ENCODE data around the gene RD3L. TPM values are rescaled to one million over a fixed set of nuclear protein-coding genes. Genes with fewer than 3 reads are reported as not detected.

Gene RD3L
- total RNA-seq, 2 experiments from 2014 or later = not detected

GRCh38 chr14:103974575-103974974 is 32.2 kb upstream of the RD3L start:
- no peak for TF ChIP-seq CTCF (IDR thresholded peaks at IDR 0.05)
- CTCF ChIA-PET = interaction anchor here (1.2 kb wide), 1 partner anchor 165 kb away, joined by 3 read pairs; no protein-coding TSS in a partner anchor
- Mint-ChIP-seq H3K36me3 (ENCODE audit: low read depth) (no peaks in the 10 kb centered on the region), H3K27ac (no peak overlapping the region), H3K4me3 (no peak overlapping the region), H3K4me1 (ENCODE audit: low read depth) (no peaks in the 10 kb centered on the region), H3K27me3 (peaks cover 4% of the 10 kb centered on the region), H3K9me3 (no peaks in the 10 kb centered on the region)
- ATAC-seq (no peak), DNase-seq (no peak)
- POLR2A ChIA-PET = no interaction called here
- intact Hi-C loops (cut with micrococcal nuclease) = no loop called here

- POLR2A ChIA-PET = interaction anchor here (0.6 kb wide), 1 partner anchor 234 kb away, joined by 3 read pairs; no protein-coding TSS in a partner anchor
Observed at GRCh38 chr14:103973354-103973753, 31.0 kb upstream of the RD3L start.

GRCh38 chr14:103969961-103970360 is 27.6 kb upstream of the RD3L start:
- ChIA-PET CTCF (no interaction called here), POLR2A (no interaction called here)
- Mint-ChIP-seq H3K36me3 (ENCODE audit: low read depth) (no peaks in the 10 kb centered on the region), H3K4me1 (ENCODE audit: low read depth) (no peaks in the 10 kb centered on the region), H3K27me3 (peaks cover 5% of the 10 kb centered on the region), H3K4me3 (no peak overlapping the region), H3K27ac (no peak overlapping the region), H3K9me3 (no peaks in the 10 kb centered on the region)
- no peak for TF ChIP-seq CTCF (IDR thresholded peaks at IDR 0.05)
- DNase-seq = no peak
- no peak for ATAC-seq
- intact Hi-C loops (cut with micrococcal nuclease) = no loop called here

More at GRCh38 chr14:103973354-103973753, 31.0 kb upstream of the RD3L start:
- H3K4me3 Mint-ChIP-seq = no peak overlapping the region
- no peak overlapping the region for H3K27ac Mint-ChIP-seq
- intact Hi-C loops (cut with micrococcal nuclease) = no loop called here
- CTCF ChIA-PET = interaction anchor here (1.2 kb wide), 1 partner anchor 164 kb away, joined by 3 read pairs; no protein-coding TSS in a partner anchor
- ATAC-seq = no peak
- TF ChIP-seq CTCF (IDR thresholded peaks at IDR 0.05) = no peak
- no peaks in the 10 kb centered on the region for H3K9me3 Mint-ChIP-seq
- peaks cover 4% of the 10 kb centered on the region for H3K27me3 Mint-ChIP-seq
- DNase-seq = no peak
- H3K36me3 Mint-ChIP-seq (ENCODE audit: low read depth) = no peaks in the 10 kb centered on the region
- no peaks in the 10 kb centered on the region for H3K4me1 Mint-ChIP-seq (ENCODE audit: low read depth)

- no peak for TF ChIP-seq CTCF (IDR thresholded peaks at IDR 0.05)
- intact Hi-C loops (cut with micrococcal nuclease) = no loop called here
- POLR2A ChIA-PET = no interaction called here
- CTCF ChIA-PET = no interaction called here
- Mint-ChIP-seq H3K27ac (no peak overlapping the region), H3K4me3 (no peak overlapping the region), H3K27me3 (peaks cover 8% of the 10 kb centered on the region), H3K4me1 (ENCODE audit: low read depth) (no peaks in the 10 kb centered on the region), H3K9me3 (no peaks in the 10 kb centered on the region), H3K36me3 (ENCODE audit: low read depth) (no peaks in the 10 kb centered on the region)
- ATAC-seq (no peak), DNase-seq (no peak)
Observed at GRCh38 chr14:103966631-103967030, 24.3 kb upstream of the RD3L start.

- intact Hi-C loops (cut with micrococcal nuclease) = no loop called here
- H3K4me1 Mint-ChIP-seq (ENCODE audit: low read depth) = no peaks in the 10 kb centered on the region
- no peaks in the 10 kb centered on the region for H3K9me3 Mint-ChIP-seq
- peaks cover 4% of the 10 kb centered on the region for H3K27me3 Mint-ChIP-seq
- CTCF ChIA-PET = no interaction called here
- no peaks in the 10 kb centered on the region for H3K36me3 Mint-ChIP-seq (ENCODE audit: low read depth)
- H3K27ac Mint-ChIP-seq = no peak overlapping the region
- H3K4me3 Mint-ChIP-seq = no peak overlapping the region
- ATAC-seq (no peak), DNase-seq (no peak)
- POLR2A ChIA-PET = no interaction called here
- TF ChIP-seq CTCF (IDR thresholded peaks at IDR 0.05) = no peak
Observed at GRCh38 chr14:103961928-103962578, 19.7 kb upstream of the RD3L start.
